IPS-NIHi7 (cell line): ENCODE results near the gene ACTG2.
A peak's percentile ranks its signal among the peaks of the same experiment; 100 is the strongest.
"Not testable (repeated sequence)": the region's sequence is repeated elsewhere in the genome, so short reads cannot be mapped to it uniquely, and the experiment has no call there.

Experiments
- DNase-seq: peaks from one replicate; pipeline ENCODE4 v3.0.0; 2012; ENCODE audit warnings: mixed read lengths; ENCODE audit errors: extremely low spot score

ACTG2 gene

DNA sequence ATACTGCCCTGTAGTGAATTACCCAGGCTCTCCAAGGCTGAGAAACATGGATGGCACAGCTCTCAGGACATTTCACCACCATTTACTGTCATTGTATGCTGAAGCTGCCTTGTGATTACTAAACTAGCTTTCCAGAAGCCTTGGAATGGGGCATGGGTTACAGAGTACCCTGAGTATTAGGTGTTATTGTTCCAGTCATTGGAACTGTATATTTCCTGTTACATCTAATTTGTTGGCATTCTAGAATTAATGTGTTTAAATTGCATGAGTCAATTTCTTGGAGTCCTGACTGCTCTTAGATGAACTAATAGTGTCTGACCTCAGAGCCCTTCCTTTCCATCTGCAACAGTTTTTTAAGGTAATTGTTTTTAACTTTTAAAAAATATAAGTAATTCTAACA is 42.8 kb downstream of the ACTG2 start:
- no peak for DNase-seq

GRCh38 chr2:73937103-73937885 is 44.5 kb downstream of the ACTG2 start:
- no peak for DNase-seq

DNA sequence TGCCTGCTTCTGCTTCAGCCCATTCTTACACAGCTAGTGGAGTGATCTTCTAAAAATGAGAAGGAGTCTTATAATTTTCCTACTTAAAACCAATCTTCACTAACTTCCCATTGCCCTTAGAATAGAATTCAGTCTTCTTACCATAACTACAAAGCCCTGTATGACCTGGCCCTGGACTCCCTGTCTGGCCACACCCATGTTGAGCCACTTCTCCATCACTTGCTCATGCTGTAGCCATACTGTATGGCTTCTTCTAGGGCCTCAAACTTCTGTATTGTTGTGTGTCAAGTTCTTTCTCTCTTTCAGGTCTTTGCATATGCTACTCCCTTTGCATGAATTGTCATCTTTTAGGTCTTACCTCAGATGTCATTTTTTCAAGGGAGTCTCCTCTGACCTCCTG is 45.1 kb downstream of the ACTG2 start:
- DNase-seq = no peak

DNA sequence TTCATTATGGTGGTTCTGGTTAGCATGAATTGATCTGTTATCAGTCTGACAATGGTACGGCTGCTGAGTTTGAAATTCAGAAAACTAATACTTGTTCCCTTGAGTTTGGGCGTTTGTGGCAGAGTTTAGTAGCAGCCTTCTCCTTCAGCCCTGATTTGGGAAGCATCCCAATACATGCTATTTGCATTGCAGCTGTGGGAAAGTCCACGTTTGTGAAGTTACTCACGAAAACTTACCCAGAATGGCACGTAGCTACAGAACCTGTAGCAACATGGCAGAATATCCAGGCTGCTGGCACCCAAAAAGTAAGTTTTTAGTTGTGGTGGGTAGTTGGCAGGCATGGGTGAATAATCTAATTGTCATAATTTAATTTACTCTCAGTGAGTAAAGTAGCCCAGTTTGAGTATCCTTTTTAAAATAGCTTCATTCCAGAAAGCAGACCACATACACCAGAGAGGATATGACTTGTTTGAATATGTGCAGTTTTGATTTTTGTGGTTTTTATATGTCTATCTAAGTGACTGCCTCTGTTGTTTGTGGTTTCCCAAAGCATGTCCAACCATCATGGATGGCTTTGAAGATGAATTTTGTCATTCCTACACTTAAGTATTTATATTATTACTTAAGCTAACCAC is 46.0 kb downstream of the ACTG2 start:
- no peak for DNase-seq

DNA sequence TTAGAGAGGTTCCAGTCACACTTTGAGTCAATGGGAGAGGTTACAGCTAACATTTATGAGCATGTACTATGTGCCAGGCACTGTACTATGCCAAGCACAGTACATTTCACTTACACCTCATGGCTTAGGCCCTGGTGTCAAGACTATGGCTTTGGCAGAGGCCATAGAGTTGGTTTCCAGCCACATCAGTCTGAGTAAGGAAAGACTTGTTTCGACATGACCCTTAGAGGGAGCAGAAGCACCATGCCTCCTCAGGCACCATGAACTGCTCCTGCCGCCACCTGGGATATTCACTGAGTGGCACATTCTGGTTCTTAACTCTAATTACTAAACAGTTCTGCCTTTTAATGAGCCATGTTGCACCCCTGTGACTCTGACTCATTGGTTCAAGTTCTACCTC is 46.6 kb downstream of the ACTG2 start:
- peak; percentile 62 for DNase-seq

GRCh38 chr2:73940066-73940465 is 47.3 kb downstream of the ACTG2 start:
- DNase-seq = not testable (repeated sequence)

GRCh38 chr2:73942664-73943063 is 49.9 kb downstream of the ACTG2 start:
- DNase-seq = no peak

DNA sequence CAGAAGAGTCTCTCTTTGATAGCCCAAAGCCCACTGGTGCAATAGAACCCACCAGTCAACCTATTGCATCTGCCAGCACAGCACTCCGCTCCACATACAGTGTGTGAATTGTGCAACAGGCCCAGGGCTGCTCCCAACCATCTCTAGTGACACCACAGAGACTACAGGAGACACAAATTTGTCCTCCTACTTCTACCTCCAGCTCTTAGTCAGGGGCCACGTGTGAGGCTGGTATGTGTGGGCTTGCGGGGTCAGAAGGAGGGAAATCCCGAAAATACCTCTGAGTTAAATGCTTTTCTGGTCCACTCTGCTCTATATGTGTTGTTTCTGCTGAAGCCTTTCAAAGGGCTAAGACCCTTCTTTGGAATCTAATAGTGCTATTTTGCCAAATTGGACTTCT is 51.9 kb downstream of the ACTG2 start:
- no peak for DNase-seq

DNA sequence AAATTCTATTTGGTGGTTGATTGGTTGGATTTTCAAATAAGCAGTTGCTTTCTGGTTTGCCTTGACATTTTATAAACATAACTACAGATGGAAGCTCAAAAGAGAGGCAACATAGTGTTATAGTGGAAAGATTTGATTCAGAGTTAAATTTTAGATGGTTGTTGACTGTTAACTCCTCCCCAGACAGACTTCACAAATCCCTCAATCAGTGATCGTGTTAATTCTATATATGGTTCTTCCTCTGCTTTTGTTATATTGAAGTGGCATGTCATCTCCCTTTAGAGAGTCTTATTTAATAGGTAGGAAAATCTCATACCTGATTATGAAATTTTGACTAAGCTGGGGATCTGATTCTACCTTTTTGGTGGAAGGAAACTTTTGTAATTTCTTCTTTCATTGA is 53.4 kb downstream of the ACTG2 start:
- DNase-seq = no peak

DNA sequence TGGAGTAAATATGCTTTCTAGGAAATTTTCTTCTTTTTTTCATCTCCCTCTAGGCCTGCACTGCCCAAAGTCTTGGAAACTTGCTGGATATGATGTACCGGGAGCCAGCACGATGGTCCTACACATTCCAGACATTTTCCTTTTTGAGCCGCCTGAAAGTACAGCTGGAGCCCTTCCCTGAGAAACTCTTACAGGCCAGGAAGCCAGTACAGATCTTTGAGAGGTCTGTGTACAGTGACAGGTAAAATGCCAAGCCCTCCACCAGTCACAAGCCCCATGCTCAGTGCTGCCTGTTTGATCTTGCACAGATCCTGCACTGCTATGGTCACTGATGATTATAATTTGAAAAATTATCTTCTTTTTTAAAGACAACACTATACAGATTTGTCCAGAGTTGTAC is 53.9 kb downstream of the ACTG2 start:
- no peak for DNase-seq

- DNase-seq = no peak
These were observed 54.7 kb downstream of the ACTG2 start for GRCh38 chr2:73947412-73948018.

GRCh38 chr2:73949802-73950201 is 57.0 kb downstream of the ACTG2 start:
- no peak for DNase-seq

DNA sequence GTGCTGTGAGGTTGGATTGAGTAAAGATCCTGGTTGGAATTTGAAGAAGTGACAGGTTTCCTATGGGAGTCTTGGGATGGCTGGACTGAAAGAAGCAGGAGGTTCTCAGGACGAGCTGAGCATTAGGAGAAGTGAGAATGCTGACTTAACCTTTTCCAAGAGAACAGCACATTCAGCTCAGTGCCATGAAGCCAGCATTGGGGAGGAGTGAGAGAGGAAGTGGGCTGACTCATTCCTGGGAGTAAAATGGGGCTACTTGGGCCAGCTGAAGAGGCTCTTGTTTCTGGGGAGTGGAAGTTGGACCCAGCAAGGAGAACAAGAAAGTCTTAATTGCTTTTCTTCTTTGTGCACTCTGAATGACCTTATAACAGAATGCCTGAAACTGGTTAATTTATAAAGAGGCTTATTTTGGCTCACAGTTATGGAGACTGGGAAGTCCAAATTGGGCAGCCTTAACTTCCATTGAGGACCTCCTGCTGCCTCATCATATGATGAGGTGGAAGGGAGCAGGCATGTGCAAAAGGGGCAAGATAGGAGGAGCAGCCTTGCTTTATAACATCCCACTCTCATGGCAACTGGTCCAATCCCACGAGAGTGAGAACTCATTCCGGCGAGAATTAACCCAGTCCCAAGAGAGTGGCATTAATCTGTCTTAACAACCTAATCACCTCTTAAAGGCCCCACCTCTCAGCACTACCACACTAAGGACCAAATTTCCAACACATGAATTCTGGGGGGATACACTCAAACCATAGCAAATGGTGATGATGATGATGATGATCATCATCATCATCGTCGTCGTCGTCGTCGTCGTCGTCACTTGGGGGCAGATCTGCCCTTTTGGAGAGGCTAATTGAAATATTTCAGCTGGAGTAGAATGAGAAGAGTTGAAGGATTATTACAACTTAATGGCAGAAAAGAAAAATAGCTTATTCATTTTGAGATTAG is 60.0 kb downstream of the ACTG2 start:
- DNase-seq = no peak

- DNase-seq = no peak
These were observed 63.5 kb downstream of the ACTG2 start for GRCh38 chr2:73956218-73956865.

- DNase-seq = no peak
These were observed 68.5 kb downstream of the ACTG2 start for GRCh38 chr2:73961274-73961673.

- DNase-seq = no peak
These were observed 69.2 kb downstream of the ACTG2 start for GRCh38 chr2:73961823-73962615.

DNA sequence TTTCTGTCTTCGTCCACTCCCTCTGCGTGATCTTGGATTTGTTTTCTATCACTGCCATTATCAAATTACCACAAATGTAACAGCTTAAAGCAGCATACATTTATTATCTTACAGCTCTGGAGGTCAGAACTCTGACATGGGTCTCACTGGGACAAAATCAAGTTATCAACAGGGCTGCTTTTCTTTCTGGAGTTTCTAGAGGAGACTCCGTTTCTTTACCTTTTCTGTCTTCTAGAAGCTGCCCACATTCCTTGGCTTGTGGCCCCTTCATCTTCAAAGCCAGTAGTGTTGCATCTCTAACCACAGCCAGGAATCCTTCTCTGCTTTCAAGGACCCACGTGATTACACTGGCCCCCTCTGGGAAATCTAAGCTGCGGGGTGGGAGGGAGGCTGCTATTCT is 70.0 kb downstream of the ACTG2 start:
- DNase-seq = no peak

GRCh38 chr2:73963385-73964120 is 70.7 kb downstream of the ACTG2 start:
- DNase-seq = no peak

DNA sequence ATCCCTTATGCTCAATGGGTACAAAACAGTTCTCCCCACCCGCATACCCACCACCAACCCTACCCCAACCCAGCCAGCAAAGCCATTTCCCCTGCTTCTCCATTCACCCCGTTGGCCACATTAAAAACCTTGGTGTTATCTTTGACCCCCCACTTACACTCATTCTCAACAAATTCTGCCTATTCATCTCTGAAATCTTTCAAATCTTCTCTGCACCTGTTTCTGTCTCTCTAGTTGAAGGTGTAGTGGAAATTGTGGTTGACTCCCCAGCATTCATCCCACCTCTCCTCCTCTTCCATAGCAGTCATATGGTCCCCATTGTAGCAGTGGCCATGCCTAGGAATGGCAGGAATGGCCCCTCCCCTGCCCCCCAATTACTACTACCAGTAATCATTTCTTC is 71.4 kb downstream of the ACTG2 start:
- DNase-seq = no peak

DNA sequence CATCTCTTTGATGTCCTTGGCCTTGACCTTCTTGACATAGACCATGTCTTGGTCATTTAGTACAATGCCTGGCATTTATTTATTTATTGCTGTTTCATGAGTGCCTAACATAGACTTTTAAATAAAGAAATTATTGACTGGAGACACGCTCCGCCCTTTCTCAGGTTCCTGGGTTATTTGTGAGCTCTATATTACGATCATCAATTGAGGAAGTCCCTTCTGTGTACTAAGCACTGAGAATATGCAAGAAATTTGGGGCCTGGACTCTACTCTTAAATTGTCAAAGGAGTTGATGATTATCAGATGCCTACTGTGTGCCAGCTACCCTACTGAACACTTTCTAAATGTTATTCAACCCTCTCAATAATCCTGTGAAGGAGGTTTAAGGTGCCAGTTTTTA is 72.2 kb downstream of the ACTG2 start:
- no peak for DNase-seq
